ENCODE data around the gene USP10. TPM values are rescaled to one million over a fixed set of nuclear protein-coding genes. Genes with fewer than 3 reads are reported as not detected.

The USP10 gene
- total RNA-seq, 1 donor from 2014 or later, result 73.4 TPM

DNA sequence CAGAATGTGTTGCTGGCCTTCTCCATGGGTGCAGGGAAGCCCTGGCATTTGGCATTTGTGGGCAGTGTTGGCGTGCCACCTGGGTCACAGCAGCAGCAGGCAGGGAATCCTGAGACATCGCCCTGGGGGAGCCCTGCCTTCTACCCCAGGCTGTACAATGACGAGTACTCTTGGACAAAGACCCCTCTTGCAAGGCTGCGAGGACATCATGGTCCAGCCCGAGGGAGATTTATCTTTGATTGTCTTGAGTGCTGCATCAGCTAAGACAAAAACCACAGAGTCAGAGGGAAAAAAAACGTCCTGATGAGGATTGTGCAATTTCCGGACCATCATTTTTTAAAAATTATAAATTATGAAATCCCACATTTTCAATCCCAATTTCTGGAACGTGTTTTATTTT lies 123.7 kb downstream of the USP10 start:
- TF ChIP-seq, protein P1, sequence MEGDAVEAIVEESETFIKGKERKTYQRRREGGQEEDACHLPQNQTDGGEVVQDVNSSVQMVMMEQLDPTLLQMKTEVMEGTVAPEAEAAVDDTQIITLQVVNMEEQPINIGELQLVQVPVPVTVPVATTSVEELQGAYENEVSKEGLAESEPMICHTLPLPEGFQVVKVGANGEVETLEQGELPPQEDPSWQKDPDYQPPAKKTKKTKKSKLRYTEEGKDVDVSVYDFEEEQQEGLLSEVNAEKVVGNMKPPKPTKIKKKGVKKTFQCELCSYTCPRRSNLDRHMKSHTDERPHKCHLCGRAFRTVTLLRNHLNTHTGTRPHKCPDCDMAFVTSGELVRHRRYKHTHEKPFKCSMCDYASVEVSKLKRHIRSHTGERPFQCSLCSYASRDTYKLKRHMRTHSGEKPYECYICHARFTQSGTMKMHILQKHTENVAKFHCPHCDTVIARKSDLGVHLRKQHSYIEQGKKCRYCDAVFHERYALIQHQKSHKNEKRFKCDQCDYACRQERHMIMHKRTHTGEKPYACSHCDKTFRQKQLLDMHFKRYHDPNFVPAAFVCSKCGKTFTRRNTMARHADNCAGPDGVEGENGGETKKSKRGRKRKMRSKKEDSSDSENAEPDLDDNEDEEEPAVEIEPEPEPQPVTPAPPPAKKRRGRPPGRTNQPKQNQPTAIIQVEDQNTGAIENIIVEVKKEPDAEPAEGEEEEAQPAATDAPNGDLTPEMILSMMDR (conservative IDR thresholded peaks at IDR 0.05; ENCODE audit: low read depth, low read length), result no peak
- DNase-seq (ENCODE audit: low read depth), result no peak
- H3K4me3 ChIP-seq (ENCODE audit: low read depth, low read length), result no peak overlapping the region

DNA sequence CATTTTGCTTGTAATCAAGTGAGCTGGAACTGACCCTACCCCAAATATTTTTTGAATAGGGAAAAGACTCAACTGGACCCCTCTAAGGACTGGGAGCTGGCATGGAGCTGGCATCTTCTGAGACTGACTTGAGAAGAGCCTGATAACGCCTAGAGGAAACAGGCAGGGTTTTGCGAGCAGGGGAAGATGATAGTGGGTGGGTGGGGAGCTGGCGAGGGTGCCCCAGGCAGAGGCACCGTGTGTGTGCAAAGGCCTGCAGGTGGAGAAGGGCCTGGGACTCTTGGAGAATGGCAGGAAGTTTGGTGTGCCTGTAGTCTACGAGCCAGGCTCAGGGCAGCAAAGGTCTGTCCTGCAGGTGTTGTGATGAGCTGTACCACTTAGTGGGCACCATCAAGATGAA lies 124.1 kb downstream of the USP10 start:
- DNase-seq (ENCODE audit: low read depth), result no peak
- H3K4me3 ChIP-seq (ENCODE audit: low read depth, low read length), result no peak overlapping the region
- TF ChIP-seq, protein P1 (conservative IDR thresholded peaks at IDR 0.05; ENCODE audit: low read depth, low read length), result no peak

DNA sequence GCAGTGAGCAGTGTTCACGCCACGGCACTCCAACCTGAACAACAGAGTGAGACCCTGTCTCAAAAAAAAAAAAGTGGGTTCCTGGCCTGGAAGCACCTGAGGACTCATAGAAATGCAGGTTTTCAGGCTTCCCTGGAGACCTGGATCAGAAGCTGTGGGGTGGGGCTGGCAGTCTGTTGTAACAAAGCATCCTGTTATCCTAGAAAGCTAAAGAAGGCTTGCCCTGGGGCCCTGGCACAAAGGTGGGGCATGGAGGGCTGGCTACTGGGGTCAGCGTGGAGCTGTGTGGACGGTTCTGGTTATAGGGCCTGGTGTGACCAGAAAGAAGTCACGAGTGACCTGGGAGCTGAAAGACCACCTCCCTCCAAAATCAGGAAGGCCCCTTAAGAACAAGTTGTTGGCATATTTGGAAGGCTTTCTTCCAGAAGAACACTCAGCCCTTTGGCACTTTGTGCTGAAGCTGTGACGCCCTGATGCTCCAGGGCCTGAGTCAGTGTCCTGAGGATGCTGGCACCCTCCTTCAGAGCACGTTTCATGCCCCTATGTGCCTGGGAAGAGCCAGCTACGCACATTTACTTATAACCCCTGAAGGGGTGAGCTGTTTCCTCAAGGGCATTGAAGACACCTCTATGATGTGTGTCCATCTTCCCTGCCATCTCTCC lies 126.2 kb downstream of the USP10 start:
- DNase-seq (ENCODE audit: low read depth), result no peak
- TF ChIP-seq, protein P1 (conservative IDR thresholded peaks at IDR 0.05; ENCODE audit: low read depth, low read length), result no peak
- H3K4me3 ChIP-seq (ENCODE audit: low read depth, low read length), result no peak overlapping the region

DNA sequence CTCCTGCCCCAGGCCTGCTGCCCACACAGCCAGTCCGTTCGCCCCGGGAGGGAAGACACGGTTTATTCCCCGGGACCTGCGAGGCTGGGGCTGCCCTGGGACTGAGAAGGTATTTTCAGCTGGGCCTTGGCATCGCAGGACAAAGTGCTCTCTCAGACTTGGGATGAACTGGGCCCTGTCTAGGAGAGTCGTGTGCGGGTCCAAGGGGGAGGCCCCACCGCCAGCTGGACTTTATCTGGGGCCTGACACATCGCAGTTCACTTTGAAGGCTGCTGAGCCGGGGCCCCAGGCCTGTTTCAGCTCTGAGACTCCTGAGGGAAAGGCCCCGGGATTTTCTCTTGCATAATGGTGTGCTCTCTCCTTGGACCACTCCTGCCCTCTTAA lies 126.8 kb downstream of the USP10 start:
- H3K4me3 ChIP-seq (ENCODE audit: low read depth, low read length), result no peak overlapping the region
- DNase-seq (ENCODE audit: low read depth), result no peak
- TF ChIP-seq, protein P1 (conservative IDR thresholded peaks at IDR 0.05; ENCODE audit: low read depth, low read length), result no peak

DNA sequence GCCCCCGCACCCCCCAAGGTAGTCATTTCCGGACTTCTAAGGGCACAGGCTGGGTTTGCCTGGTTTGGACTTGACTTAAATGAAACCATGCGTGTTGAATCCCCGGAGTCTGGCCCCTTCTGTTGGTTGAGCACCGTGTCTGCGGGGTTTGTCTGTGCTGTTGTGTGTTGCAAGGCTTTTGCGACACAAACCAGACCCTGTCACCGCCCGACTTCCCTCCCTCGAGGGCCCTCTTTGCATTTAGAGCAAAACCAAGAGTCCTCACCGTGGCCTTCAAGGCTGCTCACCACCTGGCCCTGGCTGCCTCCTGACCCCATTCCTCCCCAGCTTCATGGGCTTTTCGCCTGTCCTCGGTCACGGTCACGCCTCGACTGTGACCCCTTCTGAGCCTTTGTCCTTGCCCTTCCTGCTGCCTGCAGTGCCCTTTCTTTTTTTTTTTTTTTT lies 127.4 kb downstream of the USP10 start:
- no peak overlapping the region for H3K4me3 ChIP-seq (ENCODE audit: low read depth, low read length)
- no peak for DNase-seq (ENCODE audit: low read depth)
- TF ChIP-seq, protein P1 (conservative IDR thresholded peaks at IDR 0.05; ENCODE audit: low read depth, low read length), result no peak

DNA sequence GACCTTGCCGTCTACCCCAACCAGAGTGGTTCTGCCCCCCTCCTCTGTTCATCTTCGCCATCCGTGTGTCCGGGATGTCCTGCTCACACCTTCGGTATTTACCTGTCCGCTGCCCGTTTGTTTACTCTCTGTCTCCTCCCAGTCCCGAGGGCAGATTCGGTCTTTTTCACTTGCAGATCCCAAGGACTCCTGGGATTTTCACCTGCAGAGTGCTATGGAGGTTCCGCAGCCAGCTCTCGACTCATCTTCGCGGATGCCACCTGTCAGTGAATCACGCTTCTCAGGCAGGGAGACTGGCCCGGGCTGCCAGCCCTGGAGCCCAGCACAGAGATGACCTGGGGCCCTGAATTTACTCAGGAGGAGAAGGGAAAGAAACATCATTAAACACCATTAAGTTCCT lies 128.1 kb downstream of the USP10 start:
- no peak for DNase-seq (ENCODE audit: low read depth)
- TF ChIP-seq, protein P1 (conservative IDR thresholded peaks at IDR 0.05; ENCODE audit: low read depth, low read length), result no peak
- H3K4me3 ChIP-seq (ENCODE audit: low read depth, low read length), result no peak overlapping the region

DNA sequence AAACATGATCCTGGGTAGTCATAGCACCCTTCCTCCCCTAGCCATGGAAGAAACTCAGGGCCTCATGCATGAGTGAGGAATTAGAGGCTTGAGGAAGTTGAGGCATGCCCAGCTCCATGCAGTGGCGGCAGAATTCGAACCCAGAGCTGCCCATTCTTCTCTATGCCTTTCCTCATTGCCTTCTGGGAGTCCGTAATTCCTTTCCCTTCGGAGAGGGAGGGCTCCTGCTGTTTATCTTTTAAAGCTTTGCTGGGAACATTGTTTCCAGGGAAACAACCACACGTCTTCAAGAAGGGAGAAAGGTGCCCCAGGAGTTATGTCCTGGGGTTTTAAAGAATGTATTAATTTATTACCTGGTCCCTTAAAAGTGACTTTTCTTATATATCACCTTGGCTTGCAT lies 128.5 kb downstream of the USP10 start:
- TF ChIP-seq, protein P1 (conservative IDR thresholded peaks at IDR 0.05; ENCODE audit: low read depth, low read length), result no peak
- no peak overlapping the region for H3K4me3 ChIP-seq (ENCODE audit: low read depth, low read length)
- DNase-seq (ENCODE audit: low read depth), result no peak
